Thyroid gland (tissue), 4 donors: ENCODE data around the gene PPARGC1A.

Experiments
- CTCF ChIP-seq, 6 experiments: fragments of 200-600 bp in 3 of 6; fragments of 450-650 bp in 3 of 6; sonication (generic) in 3 of 6; IDR thresholded peaks; one replicate each; pipeline ENCODE4 v1.5.1; 2016 to 2019; ENCODE audit warnings: antibody characterized with exemption in 6 of 6, mild to moderate bottlenecking in 2 of 6, inconsistent platforms in 1 of 6, moderate library complexity in 1 of 6
- POLR2A ChIP-seq, 2 donors: fragments of 450-650 bp; IDR thresholded peaks; one replicate each; pipeline ENCODE4 v1.6.1; 2017; ENCODE audit warnings: antibody characterized with exemption in 2 of 2, mild to moderate bottlenecking in 2 of 2, moderate library complexity in 1 of 2

DNA sequence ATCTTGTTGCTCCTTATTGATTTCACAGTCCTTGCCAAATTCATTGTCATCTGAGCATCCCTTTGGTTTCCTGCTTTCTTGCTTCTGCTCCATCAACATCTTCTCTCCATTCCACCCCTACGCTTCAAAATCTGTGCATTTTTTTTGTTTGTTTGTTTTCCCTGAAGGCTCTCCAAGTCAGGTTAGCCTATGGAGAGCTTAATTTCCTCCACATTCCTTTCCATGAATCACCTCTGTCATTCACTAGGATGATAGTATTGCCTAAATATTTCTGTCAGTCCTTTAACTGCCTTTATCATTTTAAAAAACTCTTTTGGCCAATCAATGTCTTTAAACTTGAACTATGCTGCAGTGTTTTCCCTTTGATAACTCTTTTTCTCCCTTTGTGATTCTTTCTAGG, 67.7 kb downstream of the PPARGC1A start:
- no peak for TF ChIP-seq CTCF (IDR thresholded peaks at IDR 0.05)
- TF ChIP-seq POLR2A (IDR thresholded peaks at IDR 0.05): no peak
